HG03575 (cell line): Measurements from ENCODE around the gene TUFT1.
"Not testable (repeated sequence)": the region's sequence is repeated elsewhere in the genome, so short reads cannot be mapped to it uniquely, and the experiment has no call there.

Source experiments
- ATAC-seq: cut with Tn5 transposase; IDR thresholded peaks from one replicate; pipeline ENCODE4 v1.9.1; 2021; ENCODE audit not compliant: unreplicated experiment, insufficient number of reproducible peaks, low FRiP score; ENCODE audit errors: extremely low read depth

TUFT1 gene

GRCh38 chr1:151565502-151566189, 25.5 kb downstream of the TUFT1 start:
- ATAC-seq = no peak

GRCh38 chr1:151568626-151569088, 28.5 kb downstream of the TUFT1 start:
- no peak for ATAC-seq

GRCh38 chr1:151570819-151571218, 30.7 kb downstream of the TUFT1 start:
- no peak for ATAC-seq

- no peak for ATAC-seq
Measured at GRCh38 chr1:151574575-151575529, 34.7 kb downstream of the TUFT1 start.

GRCh38 chr1:151577173-151577572, 37.1 kb downstream of the TUFT1 start:
- ATAC-seq = no peak

- ATAC-seq = no peak
Measured at GRCh38 chr1:151578941-151579340, 38.8 kb downstream of the TUFT1 start.

GRCh38 chr1:151579436-151580225, 39.5 kb downstream of the TUFT1 start:
- no peak for ATAC-seq

GRCh38 chr1:151581451-151581850, 41.3 kb downstream of the TUFT1 start:
- ATAC-seq = no peak

- no peak for ATAC-seq
Measured at GRCh38 chr1:151581921-151582320, 41.8 kb downstream of the TUFT1 start.

- ATAC-seq = no peak
Measured at GRCh38 chr1:151583796-151584195, 43.7 kb downstream of the TUFT1 start.

GRCh38 chr1:151584278-151584677, 44.2 kb downstream of the TUFT1 start:
- no peak for ATAC-seq

- ATAC-seq = no peak
Measured at GRCh38 chr1:151584780-151585179, 44.7 kb downstream of the TUFT1 start.

GRCh38 chr1:151585622-151586021, 45.5 kb downstream of the TUFT1 start:
- no peak for ATAC-seq

- no peak for ATAC-seq
Measured at GRCh38 chr1:151590961-151591360, 50.9 kb downstream of the TUFT1 start.

- no peak for ATAC-seq
Measured at GRCh38 chr1:151593730-151594129, 53.6 kb downstream of the TUFT1 start.

GRCh38 chr1:151594143-151594625, 54.1 kb downstream of the TUFT1 start:
- no peak for ATAC-seq

- ATAC-seq = no peak
Measured at GRCh38 chr1:151596166-151596953, 56.3 kb downstream of the TUFT1 start.

- not testable (repeated sequence) for ATAC-seq
Measured at GRCh38 chr1:151602550-151602949, 62.4 kb downstream of the TUFT1 start.
